ENCODE data around the gene MRPL42. TPM values are rescaled to one million over a fixed set of nuclear protein-coding genes. Genes with fewer than 3 reads are reported as not detected.

MRPL42 gene
- total RNA-seq, 1 donor from 2014 or later = 21.4 TPM

- Histone ChIP-seq H3K4me1 (peaks cover 20% of the 10 kb centered on the region), H3K4me3 (no peak overlapping the region), H3K27me3 (no peaks in the 10 kb centered on the region), H3K9me3 (no peaks in the 10 kb centered on the region), H3K27ac (no peak overlapping the region), H3K36me3 (no peaks in the 10 kb centered on the region)
- intact Hi-C loops (cut with DNase I) = no loop called here
- TF ChIP-seq POLR2A (IDR thresholded peaks at IDR 0.05) = no peak
- TF ChIP-seq POLR2AphosphoS5 (IDR thresholded peaks at IDR 0.05; ENCODE audit: insufficient read depth in 1 of 2, low read depth in 1 of 2) = no peak
- TF ChIP-seq, protein P1, sequence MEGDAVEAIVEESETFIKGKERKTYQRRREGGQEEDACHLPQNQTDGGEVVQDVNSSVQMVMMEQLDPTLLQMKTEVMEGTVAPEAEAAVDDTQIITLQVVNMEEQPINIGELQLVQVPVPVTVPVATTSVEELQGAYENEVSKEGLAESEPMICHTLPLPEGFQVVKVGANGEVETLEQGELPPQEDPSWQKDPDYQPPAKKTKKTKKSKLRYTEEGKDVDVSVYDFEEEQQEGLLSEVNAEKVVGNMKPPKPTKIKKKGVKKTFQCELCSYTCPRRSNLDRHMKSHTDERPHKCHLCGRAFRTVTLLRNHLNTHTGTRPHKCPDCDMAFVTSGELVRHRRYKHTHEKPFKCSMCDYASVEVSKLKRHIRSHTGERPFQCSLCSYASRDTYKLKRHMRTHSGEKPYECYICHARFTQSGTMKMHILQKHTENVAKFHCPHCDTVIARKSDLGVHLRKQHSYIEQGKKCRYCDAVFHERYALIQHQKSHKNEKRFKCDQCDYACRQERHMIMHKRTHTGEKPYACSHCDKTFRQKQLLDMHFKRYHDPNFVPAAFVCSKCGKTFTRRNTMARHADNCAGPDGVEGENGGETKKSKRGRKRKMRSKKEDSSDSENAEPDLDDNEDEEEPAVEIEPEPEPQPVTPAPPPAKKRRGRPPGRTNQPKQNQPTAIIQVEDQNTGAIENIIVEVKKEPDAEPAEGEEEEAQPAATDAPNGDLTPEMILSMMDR (IDR thresholded peaks at IDR 0.05) = no peak
- DNase-seq (ENCODE audit: extremely low spot score in 2 of 2) = no peak
These were observed 68.9 kb downstream of the MRPL42 start for GRCh38 chr12:93536111-93536765.

DNA sequence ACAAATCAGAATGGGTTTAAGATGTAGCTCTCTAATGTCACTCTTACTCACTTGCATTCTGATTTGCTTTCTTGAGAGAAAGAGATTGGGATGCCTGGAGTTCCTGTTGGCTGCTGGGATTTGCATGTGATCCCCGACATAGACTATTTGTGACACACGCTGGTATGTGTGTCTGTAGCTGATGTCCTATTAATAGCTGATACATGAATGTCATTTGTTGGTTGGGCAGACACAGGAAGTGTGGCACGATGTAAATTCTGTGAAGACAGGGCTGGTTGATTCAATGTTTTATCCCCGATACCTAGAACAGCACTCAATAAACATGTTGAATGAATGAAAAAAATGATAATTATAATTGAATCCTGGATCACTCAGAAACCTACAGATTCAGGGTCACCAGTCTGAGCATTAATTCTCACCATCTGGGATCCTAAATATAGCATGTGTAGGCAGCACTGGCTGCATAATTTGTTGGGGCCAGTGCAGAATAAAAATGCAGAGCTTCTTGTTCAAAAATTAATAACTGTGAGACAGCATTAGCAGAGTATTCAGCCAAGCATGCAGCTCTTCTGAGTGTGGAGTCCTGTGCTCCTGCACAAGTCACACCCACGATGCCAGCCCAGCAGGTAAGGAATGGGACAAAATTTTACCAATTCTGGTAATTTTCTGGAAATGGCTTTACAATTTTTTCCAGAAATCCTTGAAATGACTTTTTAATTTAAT is 69.6 kb downstream of the MRPL42 start:
- Histone ChIP-seq H3K36me3 (peaks cover 0 to 1% of the 10 kb centered on the region in 2 donors), H3K4me1 (peaks cover 20% of the 10 kb centered on the region), H3K9me3 (no peaks in the 10 kb centered on the region), H3K27ac (no peak overlapping the region), H3K4me3 (no peak overlapping the region), H3K27me3 (no peaks in the 10 kb centered on the region)
- DNase-seq (ENCODE audit: extremely low spot score in 2 of 2) = peak in 1 of 2 donors; percentile 47
- TF ChIP-seq, protein P1 (IDR thresholded peaks at IDR 0.05) = no peak
- TF ChIP-seq POLR2A (IDR thresholded peaks at IDR 0.05) = no peak
- TF ChIP-seq POLR2AphosphoS5 (IDR thresholded peaks at IDR 0.05; ENCODE audit: insufficient read depth in 1 of 2, low read depth in 1 of 2) = no peak
- intact Hi-C loops (cut with DNase I) = no loop called here

GRCh38 chr12:93537769-93538168 is 70.5 kb downstream of the MRPL42 start:
- Histone ChIP-seq H3K36me3 (peaks cover 0 to 10% of the 10 kb centered on the region in 2 donors), H3K27me3 (no peaks in the 10 kb centered on the region), H3K4me1 (peaks cover 20% of the 10 kb centered on the region), H3K9me3 (no peaks in the 10 kb centered on the region), H3K4me3 (no peak overlapping the region), H3K27ac (no peak overlapping the region)
- TF ChIP-seq POLR2AphosphoS5 (IDR thresholded peaks at IDR 0.05; ENCODE audit: insufficient read depth in 1 of 2, low read depth in 1 of 2) = no peak
- TF ChIP-seq POLR2A (IDR thresholded peaks at IDR 0.05) = no peak
- TF ChIP-seq, protein P1 (IDR thresholded peaks at IDR 0.05) = no peak
- DNase-seq (ENCODE audit: extremely low spot score in 2 of 2) = peak in 1 of 2 donors; percentile 56
- intact Hi-C loops (cut with DNase I) = no loop called here

DNA sequence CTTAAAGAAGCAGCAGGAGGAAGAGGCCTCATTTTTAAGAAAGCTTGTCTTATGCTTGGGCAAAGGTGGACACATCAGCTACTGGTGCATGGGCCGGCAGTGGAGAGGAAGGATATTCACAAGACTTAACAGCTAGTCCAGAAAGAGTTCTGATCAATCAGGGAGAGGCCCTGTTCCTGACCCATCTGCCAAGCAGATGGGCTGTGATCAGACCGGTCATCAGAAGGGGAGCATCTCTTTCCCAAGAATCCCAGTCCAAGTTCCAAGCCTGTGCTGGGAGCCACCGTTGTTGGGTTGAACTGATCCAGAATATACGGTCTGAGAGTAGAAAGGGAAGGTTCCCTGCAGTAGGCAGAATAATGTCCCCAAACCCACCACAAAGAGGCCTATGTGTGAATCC is 72.5 kb downstream of the MRPL42 start:
- Histone ChIP-seq H3K27ac (no peak overlapping the region), H3K36me3 (peaks cover 0 to 17% of the 10 kb centered on the region in 2 donors), H3K4me3 (no peak overlapping the region), H3K4me1 (peaks cover 20% of the 10 kb centered on the region), H3K27me3 (no peaks in the 10 kb centered on the region), H3K9me3 (no peaks in the 10 kb centered on the region)
- intact Hi-C loops (cut with DNase I) = no loop called here
- peak in 1 of 2 donors; percentile 62 for DNase-seq (ENCODE audit: extremely low spot score in 2 of 2)
- TF ChIP-seq, protein P1 (IDR thresholded peaks at IDR 0.05) = no peak
- TF ChIP-seq POLR2A (IDR thresholded peaks at IDR 0.05) (no peak), POLR2AphosphoS5 (IDR thresholded peaks at IDR 0.05; ENCODE audit: insufficient read depth in 1 of 2, low read depth in 1 of 2) (no peak)

DNA sequence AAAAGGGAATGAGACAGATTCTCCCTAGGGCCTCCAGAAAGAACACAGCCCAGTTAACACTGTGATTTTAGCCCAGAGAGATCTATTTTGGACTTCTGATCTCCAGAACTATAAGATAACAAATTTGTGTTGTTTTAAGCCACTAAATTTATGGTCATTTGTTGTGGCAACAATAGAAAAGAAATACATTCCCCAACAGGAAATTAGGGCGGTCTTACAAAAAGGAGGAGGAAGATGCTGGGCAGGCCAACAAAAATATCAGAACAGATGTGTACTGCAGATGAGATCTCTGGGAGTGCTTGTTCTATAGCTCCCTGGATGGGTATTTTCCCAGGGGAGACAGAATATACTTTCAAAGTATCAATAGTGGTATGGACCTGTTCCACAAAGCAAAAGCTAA is 73.2 kb downstream of the MRPL42 start:
- TF ChIP-seq POLR2AphosphoS5 (IDR thresholded peaks at IDR 0.05; ENCODE audit: insufficient read depth in 1 of 2, low read depth in 1 of 2) = no peak
- TF ChIP-seq, protein P1 (IDR thresholded peaks at IDR 0.05) = no peak
- no peak for TF ChIP-seq POLR2A (IDR thresholded peaks at IDR 0.05)
- no peaks in the 10 kb centered on the region for H3K27me3 ChIP-seq
- H3K9me3 ChIP-seq = no peaks in the 10 kb centered on the region
- H3K27ac ChIP-seq = no peak overlapping the region
- peaks cover 20% of the 10 kb centered on the region for H3K4me1 ChIP-seq
- DNase-seq (ENCODE audit: extremely low spot score in 2 of 2) = no peak
- no peak overlapping the region for H3K4me3 ChIP-seq
- intact Hi-C loops (cut with DNase I) = no loop called here
- H3K36me3 ChIP-seq = peaks cover 0 to 17% of the 10 kb centered on the region in 2 donors

All from vagina (tissue), 2 donors.